Right kidney (tissue), 9 donors: ENCODE measurements around the gene TMA16.
A peak's percentile ranks its signal among the peaks of the same experiment; 100 is the strongest.
"Not testable (repeated sequence)": the region's sequence is repeated elsewhere in the genome, so short reads cannot be mapped to it uniquely, and the experiment has no call there.

Experiments used
- DNase-seq: peaks from one replicate; pipeline ENCODE4 v3.0.0-alpha.2; 2016
- long read RNA-seq, 8 donors: transcript quantifications; one replicate each; lab custom pipeline, GENCODE V29; 2026

The TMA16 gene
- long read RNA-seq, donor 1, transcript TMA16-201 (7 exons, 1,978 nt), result major isoform, 12 of 30 reads
- long read RNA-seq, donor 1, partial matches to known transcripts, result 12 of 30 reads
- long read RNA-seq, donor 1, other reads (novel, unspliced or antisense), result 0 of 30 reads
- long read RNA-seq, donor 2, transcript TMA16-201 (7 exons, 1,978 nt), result major isoform, 7 of 22 reads
- long read RNA-seq, donor 2, partial matches to known transcripts, result 15 of 22 reads
- long read RNA-seq, donor 2, other reads (novel, unspliced or antisense), result 0 of 22 reads
- long read RNA-seq, donor 3, partial matches to known transcripts, result 0 of 6 reads
- long read RNA-seq, donor 3, other reads (novel, unspliced or antisense), result 0 of 6 reads
- long read RNA-seq, donor 4, transcript TMA16-201 (7 exons, 1,978 nt), result major isoform, 17 of 29 reads
- long read RNA-seq, donor 4, partial matches to known transcripts, result 9 of 29 reads
- long read RNA-seq, donor 4, other reads (novel, unspliced or antisense), result 0 of 29 reads
- long read RNA-seq, donor 5, transcript TMA16-201 (7 exons, 1,978 nt), result major isoform, 15 of 18 reads
- long read RNA-seq, donor 5, partial matches to known transcripts, result 0 of 18 reads
- long read RNA-seq, donor 5, other reads (novel, unspliced or antisense), result 0 of 18 reads
- long read RNA-seq, donor 6, transcript TMA16-201 (7 exons, 1,978 nt), result major isoform, 5 of 14 reads
- long read RNA-seq, donor 6, partial matches to known transcripts, result 8 of 14 reads
- long read RNA-seq, donor 6, other reads (novel, unspliced or antisense), result 0 of 14 reads
- long read RNA-seq, donor 7, transcript TMA16-201 (7 exons, 1,978 nt), result major isoform, 15 of 36 reads
- long read RNA-seq, donor 7, partial matches to known transcripts, result 16 of 36 reads
- long read RNA-seq, donor 7, other reads (novel, unspliced or antisense), result 0 of 36 reads
- long read RNA-seq, donor 8, transcript TMA16-201 (7 exons, 1,978 nt), result major isoform, 12 of 13 reads
- long read RNA-seq, donor 8, partial matches to known transcripts, result 0 of 13 reads
- long read RNA-seq, donor 8, other reads (novel, unspliced or antisense), result 0 of 13 reads

GRCh38 chr4:163494360-163495241, at the start of gene TMA16:
Gene TMA16, plus strand, starts transcription at chr4:163494690. Its CDS starts 112 bp downstream, at chr4:163494802.
- DNase-seq, result peak; percentile 93

DNA sequence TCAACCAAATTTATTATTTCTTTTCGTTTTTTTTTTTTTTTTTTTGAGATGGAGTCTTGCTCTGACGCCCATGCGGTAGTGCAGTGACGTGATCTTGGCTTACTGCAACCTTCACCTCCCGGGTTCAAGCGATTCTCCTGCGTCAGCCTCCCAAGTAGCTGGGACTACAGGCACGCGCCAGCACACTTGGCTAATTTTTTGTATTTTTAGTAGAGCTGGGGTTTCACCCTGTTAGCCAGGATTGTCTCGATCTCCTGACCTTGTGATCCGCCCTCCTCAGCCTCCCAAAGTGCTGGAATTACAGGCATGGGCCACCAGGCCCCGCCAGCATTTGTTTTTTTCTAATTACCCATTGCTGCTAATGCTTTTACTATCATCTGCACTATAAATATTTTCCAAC, 47.5 kb upstream of the TMA16 start:
- DNase-seq, result not testable (repeated sequence)

GRCh38 chr4:163447481-163447880, 47.0 kb upstream of the TMA16 start:
- no peak for DNase-seq

- no peak for DNase-seq
Measured at GRCh38 chr4:163448540-163449203, 45.8 kb upstream of the TMA16 start.

GRCh38 chr4:163462556-163462955, 31.9 kb upstream of the TMA16 start:
- no peak for DNase-seq

GRCh38 chr4:163467082-163467770, 27.3 kb upstream of the TMA16 start:
- DNase-seq, result no peak

GRCh38 chr4:163470391-163470790, 24.1 kb upstream of the TMA16 start:
- no peak for DNase-seq

DNA sequence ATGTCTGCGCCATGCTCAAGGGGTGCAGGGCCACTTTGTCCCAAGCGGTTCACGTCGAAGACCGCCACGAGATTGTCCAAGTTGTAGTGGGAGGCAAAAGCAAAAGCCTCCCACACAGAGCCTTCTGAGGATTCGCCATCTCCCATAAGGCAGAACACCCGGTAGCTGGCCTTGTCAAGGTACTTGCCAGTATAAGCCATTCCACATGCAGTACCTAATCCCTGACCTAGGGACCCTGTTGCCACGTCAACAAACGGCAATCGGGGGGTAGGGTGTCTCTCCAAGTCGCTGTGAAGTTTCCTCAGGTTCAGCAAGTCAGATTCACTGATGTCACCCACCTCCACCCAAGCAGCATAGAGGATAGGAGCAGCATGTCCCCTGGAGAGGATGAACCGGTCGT, 21.4 kb upstream of the TMA16 start:
- no peak for DNase-seq

- no peak for DNase-seq
Measured at GRCh38 chr4:163473576-163473975, 20.9 kb upstream of the TMA16 start, which contains the start of gene TKTL2. Gene TKTL2, minus strand, starts transcription at chr4:163473754. Its CDS starts 20 bp downstream, at chr4:163473734.

DNA sequence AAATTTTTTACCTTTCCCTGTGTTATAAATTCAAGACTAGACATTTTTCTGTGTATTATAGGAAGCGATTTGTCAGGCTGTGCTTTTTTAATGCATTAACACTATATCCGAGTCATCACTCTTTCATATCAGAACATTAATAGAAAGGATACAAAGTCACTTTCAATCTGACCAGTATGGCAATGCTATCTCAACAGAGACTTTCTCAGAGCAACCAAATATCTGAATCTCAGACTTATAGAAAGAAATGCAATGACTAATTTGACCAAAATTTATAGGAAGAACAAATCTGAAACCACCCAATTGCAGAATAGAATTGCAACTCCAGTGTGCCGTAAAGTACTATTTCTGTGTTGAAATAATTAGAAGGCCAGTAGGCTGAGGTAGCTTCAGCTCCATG, 20.5 kb upstream of the TMA16 start:
- no peak for DNase-seq

DNA sequence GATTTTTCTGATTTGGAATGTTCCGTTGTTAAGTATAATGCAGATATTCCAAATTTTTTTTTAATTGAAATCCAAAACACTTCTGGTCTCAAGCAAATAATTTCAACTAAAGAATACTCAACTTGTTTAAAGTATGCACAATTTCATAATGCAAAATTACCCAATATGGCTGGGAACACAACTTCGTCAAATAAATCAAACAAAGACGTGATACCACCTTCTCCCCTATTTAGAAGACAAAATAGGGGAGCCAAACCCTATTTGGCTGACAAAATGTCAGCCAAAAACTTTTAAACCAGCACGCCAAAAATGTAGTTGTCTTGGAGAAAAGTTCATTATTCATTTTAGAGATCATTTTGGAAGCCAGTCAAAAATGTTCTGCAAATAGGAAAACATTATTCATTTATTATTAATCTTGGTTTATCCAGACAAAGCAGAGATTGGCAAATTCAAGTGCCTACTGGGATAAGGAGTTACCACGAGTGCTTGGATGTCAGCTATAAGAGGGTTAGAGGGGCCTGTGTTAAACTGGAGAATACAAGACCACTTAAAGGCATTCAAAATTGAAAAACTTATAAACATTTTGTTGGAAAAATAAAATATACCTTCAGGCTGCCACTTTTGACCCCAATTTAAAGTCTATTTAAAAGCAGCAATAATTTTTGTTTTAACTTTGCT, 17.6 kb upstream of the TMA16 start:
- DNase-seq, result no peak

DNA sequence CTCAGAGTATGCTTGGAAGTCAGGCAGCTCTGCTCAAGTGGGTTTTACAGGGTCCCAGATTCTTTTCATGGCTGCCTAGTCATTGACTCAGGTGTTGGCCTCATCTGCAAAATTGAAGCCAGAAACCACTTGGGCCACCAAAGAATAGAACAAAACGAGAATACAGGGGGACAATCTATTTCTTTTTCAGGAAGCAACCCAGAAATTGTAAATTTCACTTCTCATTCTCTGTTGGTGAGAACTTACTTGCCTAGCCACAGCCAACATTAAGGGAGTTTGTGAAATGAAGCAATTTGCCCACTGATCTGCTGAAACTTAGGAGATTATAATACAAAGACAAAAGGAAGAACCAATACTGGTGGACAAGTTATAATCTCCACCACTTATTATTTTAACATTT, 12.3 kb upstream of the TMA16 start:
- no peak for DNase-seq

DNA sequence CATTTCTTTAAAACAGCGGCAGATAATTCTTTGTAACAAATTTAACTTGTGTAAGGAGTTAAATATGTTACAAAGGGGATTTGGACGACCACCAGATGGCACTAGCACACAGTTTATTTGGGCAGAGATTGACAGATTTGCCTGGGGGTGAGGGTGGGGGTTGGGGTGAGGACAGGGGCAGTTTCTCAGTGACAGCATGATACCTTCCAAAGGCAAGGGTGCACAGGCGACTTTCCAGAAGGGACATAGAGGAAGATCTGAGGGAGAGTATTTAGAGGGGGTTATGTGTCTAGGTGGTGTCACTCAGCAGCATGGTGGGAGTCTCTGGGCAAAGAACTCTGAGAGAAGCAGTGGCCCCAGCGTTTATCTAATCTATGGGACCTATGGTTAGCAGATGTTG, 9.6 kb upstream of the TMA16 start:
- DNase-seq, result no peak

DNA sequence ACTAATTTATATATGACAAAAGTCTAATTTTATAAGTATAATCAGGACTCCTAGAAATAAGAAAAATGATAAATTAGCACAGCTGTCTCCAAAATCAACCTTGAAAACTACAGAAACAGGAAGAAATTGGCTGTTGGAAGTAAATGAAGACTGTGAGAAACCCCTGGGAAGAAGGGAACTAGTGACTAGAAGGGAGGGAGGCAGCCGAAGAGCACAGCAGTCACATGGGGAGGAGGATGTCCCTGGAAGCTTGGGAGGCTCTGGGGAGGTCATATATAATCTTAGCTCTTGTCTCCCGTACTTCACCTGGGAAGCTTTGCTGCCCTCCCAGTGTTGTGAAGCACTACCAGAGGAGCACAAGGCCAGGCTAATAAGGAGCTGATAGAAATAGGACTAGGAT, 8.9 kb upstream of the TMA16 start:
- no peak for DNase-seq

DNA sequence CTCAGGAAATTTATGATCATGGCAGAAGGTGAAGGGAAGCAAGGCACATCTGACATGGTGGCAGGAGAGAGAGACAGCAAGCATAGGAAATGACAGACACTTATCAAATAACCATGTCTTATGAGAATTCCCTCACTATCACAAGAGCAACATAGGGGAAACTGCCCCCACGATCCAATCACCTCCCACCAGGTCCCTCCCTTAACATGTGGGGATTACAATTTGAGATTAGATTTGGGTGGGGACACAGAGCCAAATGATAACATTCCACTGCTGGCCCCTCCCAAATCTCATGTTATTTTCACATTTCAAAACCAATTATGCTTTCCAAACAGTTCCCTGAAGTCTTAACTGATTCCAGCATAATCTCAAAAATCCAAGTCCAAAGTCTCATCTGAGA, 8.2 kb upstream of the TMA16 start:
- DNase-seq, result no peak

- DNase-seq, result no peak
Measured at GRCh38 chr4:163489929-163490328, 4.6 kb upstream of the TMA16 start.

DNA sequence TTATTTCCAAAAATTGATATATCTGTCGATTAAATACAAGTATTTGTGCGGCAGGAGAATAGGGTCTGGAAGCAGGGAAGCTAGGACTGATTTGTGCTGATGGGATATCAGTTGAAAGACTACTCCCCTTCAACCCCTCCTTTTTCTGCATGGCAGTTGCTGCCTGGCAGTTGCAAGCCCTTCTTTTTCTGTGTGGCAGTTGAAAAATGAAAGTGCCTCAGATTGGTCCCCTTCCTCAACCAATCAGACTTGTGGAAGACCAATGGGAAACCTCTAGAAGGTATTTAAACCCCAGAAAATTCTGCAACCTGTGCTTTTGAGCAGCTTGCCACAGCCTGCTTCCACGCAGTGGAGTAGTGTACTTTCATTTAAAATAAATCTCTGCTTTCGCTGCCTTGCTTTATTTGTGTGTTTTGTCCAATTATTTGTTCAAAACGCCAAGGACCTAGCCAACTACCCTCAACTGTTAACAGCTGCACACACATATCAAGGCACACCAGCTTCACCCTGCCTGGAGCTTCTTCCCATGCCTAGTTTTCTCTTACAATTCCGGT, 1.5 kb upstream of the TMA16 start:
- DNase-seq, result no peak

DNA sequence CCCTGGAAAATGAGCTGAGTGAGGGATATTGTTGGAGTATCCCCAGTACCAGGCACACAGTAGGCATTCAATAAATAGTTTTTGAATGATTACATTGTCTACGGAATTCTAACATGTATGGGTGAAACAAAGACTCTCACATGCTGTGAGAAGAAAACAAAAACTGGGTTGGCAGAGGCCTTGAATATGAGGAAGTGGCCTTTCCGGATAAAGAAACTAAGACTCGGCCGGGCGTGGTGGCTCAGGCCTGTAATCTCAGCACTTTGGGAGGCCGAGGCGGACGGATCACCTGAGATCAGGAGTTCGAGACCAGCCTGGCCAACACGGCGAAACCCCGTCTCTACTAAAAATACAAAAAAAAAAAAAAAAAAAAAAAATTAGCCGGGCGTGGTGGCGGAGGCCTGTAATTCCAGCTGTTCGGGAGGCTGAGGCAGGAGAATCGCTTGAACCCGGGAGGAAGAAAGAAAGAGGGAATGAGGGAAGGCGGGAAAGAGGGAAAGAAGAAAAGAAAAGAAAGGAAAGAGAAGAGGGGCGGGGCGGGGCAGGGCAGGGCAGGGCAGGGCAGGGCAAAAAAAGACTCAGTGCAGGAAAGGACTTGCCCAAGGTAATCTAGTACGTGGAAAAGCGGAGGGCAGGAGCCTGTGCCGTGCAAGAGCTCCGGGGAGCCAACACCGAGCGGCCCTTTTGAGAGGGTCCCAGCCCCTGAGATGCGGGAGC, 689 bp upstream of the TMA16 start:
- no peak for DNase-seq

- DNase-seq, result no peak
Measured at GRCh38 chr4:163495900-163496299, 1.4 kb downstream of the TMA16 start.
